HUES6 (cell line): ENCODE data around the gene TOR1A.

ENCODE experiments used
- H3K27ac ChIP-seq: 2 replicates; pipeline ENCODE4 v1.7.0; 2013; ENCODE audit warnings: low read depth, mild to moderate bottlenecking, low read length, inconsistent platforms
- H3K27me3 ChIP-seq: 2 replicates; pipeline ENCODE4 v1.6.1; 2013; ENCODE audit warnings: low read length; ENCODE audit not compliant: control insufficient read depth, insufficient read depth
- H3K36me3 ChIP-seq: 2 replicates; pipeline ENCODE4 v1.6.1; 2013; ENCODE audit warnings: low read length; ENCODE audit not compliant: control insufficient read depth, insufficient read depth
- H3K4me1 ChIP-seq: 2 replicates; pipeline ENCODE4 v1.6.1; 2013; ENCODE audit warnings: low read length; ENCODE audit not compliant: control insufficient read depth, insufficient read depth
- H3K4me3 ChIP-seq: 2 replicates; pipeline ENCODE4 v1.5.1; 2013; ENCODE audit warnings: low read depth, low read length
- H3K9ac ChIP-seq: one replicate; pipeline ENCODE4 v1.6.1; 2013; ENCODE audit warnings: mild to moderate bottlenecking, low read length
- H3K9me3 ChIP-seq: 2 replicates; pipeline ENCODE4 v1.6.1; 2013; ENCODE audit warnings: low read depth, low read length; ENCODE audit not compliant: control insufficient read depth, insufficient read depth

Gene TOR1A

DNA sequence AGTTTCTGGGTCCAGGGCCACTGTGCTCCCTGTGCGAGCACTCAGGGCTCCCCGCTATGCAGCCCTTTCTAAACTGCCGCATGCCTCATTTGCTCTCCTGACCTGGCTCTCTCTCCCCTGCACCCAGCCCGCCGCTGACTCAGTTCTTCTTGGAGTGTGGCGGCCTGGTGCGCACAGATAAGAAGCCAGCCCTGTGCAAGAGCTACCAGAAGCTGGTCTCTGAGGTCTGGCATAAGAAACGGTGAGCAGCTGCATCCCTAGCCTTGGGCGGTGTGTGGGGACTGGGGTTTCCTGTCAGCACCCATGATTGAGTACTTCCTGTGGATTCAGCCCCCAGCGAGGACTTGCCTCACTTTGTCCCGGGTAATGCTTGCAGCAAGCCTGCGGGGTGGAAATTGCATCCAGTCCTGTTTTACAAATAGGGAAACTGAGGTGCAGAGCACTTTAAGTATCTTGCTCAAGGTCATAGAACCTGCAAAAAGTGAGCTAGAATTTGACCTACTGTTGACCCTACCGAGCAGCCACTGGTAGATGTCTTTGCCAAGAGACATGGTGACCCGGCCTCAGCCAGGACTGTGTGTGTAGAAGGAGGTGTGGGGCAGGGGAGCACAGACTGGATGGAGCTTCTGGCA is 39.2 kb upstream of the TOR1A start:
- no peak overlapping the region for H3K27ac ChIP-seq
- H3K36me3 ChIP-seq, result peaks cover 35% of the 10 kb centered on the region
- no peaks in the 10 kb centered on the region for H3K9me3 ChIP-seq
- H3K4me1 ChIP-seq, result no peaks in the 10 kb centered on the region; the same call in 1 of the 2 replicates
- H3K9ac ChIP-seq, result no peak overlapping the region
- no peaks in the 10 kb centered on the region for H3K27me3 ChIP-seq
- no peak overlapping the region for H3K4me3 ChIP-seq

DNA sequence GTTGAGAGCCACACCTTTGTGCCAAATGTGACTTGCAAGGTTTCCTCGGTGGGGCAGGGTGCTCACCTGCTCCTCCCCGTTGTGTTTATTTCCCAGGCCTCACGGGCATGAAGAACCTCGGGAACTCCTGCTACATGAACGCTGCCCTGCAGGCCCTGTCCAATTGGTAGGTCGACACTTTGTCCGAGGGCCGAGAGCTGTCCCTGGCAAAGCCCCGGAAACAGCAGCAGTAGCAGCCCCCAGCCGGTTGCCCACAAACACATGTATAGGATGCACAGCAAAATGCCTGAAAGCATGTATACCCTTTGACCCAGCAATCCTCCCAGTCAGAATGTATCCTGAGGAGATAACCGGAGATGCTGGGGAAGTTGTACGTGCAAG is 37.5 kb upstream of the TOR1A start:
- Histone ChIP-seq H3K9ac (no peak overlapping the region), H3K36me3 (peaks cover 40% of the 10 kb centered on the region), H3K4me1 (no peaks in the 10 kb centered on the region; the same call in 1 of the 2 replicates)

DNA sequence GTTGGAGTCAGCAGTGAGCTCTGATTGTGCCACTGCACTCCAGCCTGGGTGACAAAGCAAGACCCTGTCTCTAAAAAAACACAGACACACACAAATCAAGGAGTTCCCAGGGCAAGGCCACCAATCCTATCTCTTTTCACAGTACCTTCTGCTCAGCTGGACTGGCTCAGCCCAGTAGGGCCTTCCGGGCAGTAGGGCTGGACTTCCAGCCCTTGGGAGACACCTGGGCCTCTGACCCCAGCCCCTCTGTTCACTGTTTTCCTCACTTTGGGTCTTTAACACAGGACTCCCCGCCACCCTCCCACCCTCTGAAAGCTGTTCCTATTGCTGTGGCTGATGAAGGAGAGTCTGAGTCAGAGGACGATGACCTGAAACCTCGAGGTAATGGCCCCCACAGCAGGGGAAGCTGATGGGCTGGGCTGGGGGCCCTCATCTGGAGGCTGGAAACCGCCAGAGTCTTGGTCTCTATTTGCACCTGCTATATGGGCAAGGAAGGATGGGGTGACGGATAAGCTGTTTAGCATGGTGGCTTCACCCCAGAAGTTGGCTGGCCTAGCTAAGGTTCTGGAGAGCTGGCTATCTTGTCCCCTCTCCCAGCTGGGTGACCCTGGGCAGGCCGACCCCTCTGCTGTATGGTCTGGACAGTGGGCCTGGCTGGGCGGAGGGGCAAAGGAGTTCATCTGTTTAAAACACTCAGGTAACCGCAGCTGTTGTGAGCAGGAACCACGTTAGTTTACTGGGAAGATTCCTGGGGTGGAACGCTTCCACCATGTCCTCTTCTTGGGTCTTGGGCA is 36.9 kb upstream of the TOR1A start:
- no peaks in the 10 kb centered on the region; the same call in 1 of the 2 replicates for H3K4me1 ChIP-seq
- peaks cover 37% of the 10 kb centered on the region for H3K36me3 ChIP-seq

More for the DNA sequence above, 37.5 kb upstream of the TOR1A start:
- no peak overlapping the region for H3K4me3 ChIP-seq
- no peaks in the 10 kb centered on the region for H3K9me3 ChIP-seq
- H3K27ac ChIP-seq, result no peak overlapping the region
- H3K27me3 ChIP-seq, result no peaks in the 10 kb centered on the region

DNA sequence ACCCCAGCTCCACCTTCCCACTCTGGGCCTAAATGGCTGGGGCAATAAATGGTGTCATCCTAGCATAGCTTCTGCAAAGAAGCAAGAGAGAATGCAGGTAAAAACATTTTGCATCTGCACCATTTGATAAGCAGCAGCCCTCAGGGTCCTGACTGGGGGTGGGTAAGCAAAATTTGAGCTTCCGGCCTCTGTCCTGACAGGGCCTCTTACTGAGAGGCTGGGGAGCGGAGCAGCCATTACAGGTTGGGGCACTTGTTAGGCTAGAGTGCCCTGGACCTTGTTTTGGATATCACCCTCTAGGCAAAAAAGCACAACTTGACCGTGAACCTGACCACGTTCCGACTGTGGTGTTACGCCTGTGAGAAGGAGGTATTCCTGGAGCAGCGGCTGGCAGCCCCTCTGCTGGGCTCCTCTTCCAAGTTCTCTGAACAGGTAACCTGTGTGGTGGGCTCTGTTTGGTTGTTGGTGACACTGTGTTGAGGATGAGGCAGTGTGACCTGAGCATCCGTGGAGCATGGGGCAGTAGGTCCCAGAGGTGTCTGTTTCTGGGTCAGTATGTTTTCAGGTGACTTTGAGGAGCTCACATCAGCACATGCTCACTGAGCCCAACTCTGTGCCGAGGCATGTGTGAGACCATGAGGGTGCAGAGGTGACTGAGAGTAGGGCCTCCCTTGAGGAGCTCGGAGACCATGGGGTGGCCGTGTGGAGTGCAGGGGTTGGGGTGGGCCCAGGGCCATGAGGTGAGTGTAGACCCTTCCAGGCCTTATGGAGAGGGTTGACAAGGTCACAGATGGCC is 34.4 kb upstream of the TOR1A start:
- Histone ChIP-seq H3K27ac (no peak overlapping the region), H3K9ac (no peak overlapping the region), H3K4me1 (no peaks in the 10 kb centered on the region; the same call in 1 of the 2 replicates), H3K36me3 (peaks cover 39% of the 10 kb centered on the region), H3K4me3 (no peak overlapping the region), H3K27me3 (no peaks in the 10 kb centered on the region), H3K9me3 (no peaks in the 10 kb centered on the region)

More for the DNA sequence above, 36.9 kb upstream of the TOR1A start:
- Histone ChIP-seq H3K9me3 (no peaks in the 10 kb centered on the region), H3K27ac (no peak overlapping the region), H3K4me3 (no peak overlapping the region), H3K27me3 (no peaks in the 10 kb centered on the region), H3K9ac (no peak overlapping the region)

DNA sequence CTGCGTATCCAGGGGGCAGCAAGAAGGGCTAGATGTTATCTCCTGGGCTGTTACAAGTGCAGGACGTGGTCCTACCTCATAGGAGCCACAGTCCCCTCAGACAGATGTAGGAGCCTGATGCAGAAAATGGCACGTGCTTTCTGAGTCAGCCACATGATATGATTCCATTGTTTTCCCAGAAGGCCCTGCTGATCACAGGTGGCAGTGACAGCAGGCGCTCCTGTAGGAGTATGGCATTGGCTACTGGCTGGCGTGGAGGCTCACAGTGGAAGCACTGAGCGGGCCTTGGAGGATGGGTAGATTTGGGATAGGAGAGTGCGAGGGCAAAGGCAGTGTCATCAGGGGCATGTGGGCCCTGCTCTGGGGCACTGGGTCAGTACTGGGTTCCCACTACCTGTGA is 33.3 kb upstream of the TOR1A start:
- Histone ChIP-seq H3K27ac (no peak overlapping the region), H3K9ac (no peak overlapping the region), H3K4me1 (no peaks in the 10 kb centered on the region), H3K36me3 (peaks cover 49% of the 10 kb centered on the region), H3K4me3 (no peak overlapping the region), H3K27me3 (no peaks in the 10 kb centered on the region), H3K9me3 (no peaks in the 10 kb centered on the region)

DNA sequence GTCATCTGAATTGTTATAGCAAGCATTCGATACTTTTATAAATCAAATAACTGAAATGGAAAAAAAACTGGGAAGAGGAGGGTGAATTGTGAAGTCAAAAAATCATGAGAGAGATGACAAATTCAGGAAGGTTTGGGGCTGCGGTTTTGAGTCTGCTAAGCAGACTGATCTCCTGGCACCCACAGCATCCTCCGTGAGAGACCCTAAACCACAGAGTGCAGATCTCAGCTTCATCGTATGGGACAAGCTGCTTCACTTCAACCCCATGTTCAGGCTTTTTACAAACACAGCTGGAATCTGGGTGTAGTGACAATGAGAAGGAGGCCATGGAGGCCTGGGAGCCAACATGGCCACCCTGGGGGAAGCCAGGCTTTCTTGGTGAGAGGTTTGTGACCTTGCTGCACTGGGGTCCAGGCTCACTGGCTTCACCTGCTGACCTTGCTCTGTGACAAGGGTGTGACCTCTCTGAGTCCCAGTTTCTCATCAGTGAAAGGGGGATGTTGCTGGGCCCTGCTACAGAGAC is 30.7 kb upstream of the TOR1A start:
- H3K4me1 ChIP-seq, result no peaks in the 10 kb centered on the region
- no peaks in the 10 kb centered on the region for H3K9me3 ChIP-seq
- H3K27me3 ChIP-seq, result no peaks in the 10 kb centered on the region
- no peak overlapping the region for H3K27ac ChIP-seq
- H3K36me3 ChIP-seq, result peaks cover 36% of the 10 kb centered on the region
- H3K4me3 ChIP-seq, result no peak overlapping the region
- H3K9ac ChIP-seq, result no peak overlapping the region

DNA sequence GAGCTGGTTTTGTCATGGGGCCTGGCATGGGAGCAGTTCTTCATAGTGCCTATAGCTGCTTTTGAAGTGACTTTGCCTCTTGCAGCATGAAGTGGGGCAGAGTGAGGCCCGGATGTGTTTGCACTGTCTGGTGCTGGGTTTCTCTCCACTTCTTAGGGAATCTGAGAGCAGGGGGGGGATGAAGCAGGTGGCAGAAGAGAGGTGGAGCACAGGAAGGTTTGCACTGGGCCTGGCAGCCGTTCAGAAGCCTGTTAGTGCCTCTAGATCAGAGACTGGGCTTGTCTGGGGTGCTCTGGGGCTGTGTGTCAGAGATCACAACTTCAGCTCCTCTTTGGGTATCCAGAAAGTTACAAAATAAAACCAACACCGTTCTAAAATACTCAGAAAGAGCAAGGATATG is 29.7 kb upstream of the TOR1A start:
- H3K4me3 ChIP-seq, result no peak overlapping the region
- H3K36me3 ChIP-seq, result peaks cover 32% of the 10 kb centered on the region
- H3K27me3 ChIP-seq, result no peaks in the 10 kb centered on the region
- H3K4me1 ChIP-seq, result no peaks in the 10 kb centered on the region
- H3K27ac ChIP-seq, result no peak overlapping the region
- H3K9me3 ChIP-seq, result no peaks in the 10 kb centered on the region
- H3K9ac ChIP-seq, result no peak overlapping the region

DNA sequence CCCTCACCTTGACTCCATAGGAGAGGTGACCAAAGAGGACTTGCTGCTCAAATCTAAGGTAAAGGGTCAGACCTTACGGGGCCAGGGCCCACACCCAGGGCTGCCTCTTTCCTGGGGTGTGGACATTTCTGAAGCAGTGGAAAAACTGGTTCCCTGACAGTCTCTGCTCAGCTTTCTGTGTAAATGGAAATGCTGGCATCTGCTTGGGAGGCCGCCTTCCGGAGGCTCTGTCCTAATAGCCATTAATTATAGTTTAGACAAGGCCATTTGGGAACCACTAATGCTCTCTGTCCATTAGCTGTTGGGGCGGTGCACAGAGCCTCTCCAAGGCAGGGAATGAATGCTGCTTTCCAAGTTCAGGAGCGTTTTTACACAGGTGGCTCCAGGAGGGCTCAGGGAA is 28.6 kb upstream of the TOR1A start:
- H3K9ac ChIP-seq, result no peak overlapping the region
- peaks cover 24% of the 10 kb centered on the region for H3K36me3 ChIP-seq
- H3K27me3 ChIP-seq, result no peaks in the 10 kb centered on the region
- no peaks in the 10 kb centered on the region for H3K4me1 ChIP-seq
- no peak overlapping the region for H3K27ac ChIP-seq
- no peak overlapping the region for H3K4me3 ChIP-seq
- H3K9me3 ChIP-seq, result no peaks in the 10 kb centered on the region

DNA sequence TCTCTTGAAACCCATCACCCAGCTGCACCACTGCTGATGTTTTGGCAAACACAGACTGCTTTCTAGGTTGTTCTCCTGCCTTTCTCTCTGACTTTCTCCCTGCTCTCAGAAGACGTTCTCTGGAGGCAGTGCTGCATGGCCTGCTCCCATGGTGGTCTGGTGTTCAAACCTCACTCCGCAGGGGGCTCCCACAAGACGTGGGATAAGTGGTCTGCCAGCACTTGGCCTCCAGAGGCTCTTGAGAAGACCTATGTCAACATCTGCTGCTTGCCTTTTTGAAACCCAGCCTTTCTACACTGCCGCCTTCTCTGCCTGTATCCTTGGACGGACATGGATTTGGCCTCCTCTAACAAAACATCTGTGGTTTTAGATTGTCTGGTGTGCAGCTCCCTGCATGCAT is 27.9 kb upstream of the TOR1A start:
- Histone ChIP-seq H3K36me3 (peaks cover 24% of the 10 kb centered on the region), H3K9ac (no peak overlapping the region)

DNA sequence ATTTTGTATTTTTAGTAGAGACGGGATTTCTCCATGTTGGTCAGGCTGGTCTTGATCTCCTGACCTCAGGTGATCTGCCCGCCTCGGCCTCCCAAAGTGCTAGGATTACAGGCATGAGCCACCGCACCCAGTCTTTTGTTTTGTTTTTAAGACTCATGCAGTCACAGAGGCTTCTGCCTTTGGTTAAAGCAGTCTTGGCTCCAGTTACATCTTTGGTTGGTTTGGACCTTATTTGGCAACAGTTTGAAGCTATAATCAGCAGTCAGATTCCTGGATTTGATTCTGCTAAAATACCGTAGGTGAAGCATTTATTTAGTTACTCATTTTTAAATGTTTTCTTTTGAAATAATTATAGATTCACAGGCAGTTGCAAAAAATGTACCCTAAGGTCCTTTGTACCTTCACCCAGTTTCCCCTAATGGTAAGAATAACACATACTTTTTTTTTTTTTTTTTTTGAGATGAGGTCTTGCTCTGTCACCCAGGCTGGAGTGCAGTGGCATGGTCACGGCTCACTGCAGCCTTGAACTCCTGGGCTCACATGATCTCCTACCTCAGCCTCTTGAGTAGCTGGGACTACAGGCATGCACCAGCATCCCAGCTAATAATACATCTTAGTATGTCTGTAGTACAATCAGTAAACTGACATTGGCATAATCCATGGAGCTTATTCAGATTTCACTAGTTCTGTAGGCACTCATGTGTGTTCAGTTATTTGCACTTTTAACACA is 27.1 kb upstream of the TOR1A start:
- H3K9me3 ChIP-seq, result no peaks in the 10 kb centered on the region
- no peak overlapping the region for H3K27ac ChIP-seq
- peaks cover 24% of the 10 kb centered on the region for H3K36me3 ChIP-seq
- no peaks in the 10 kb centered on the region for H3K4me1 ChIP-seq
- H3K9ac ChIP-seq, result no peak overlapping the region
- no peaks in the 10 kb centered on the region for H3K27me3 ChIP-seq
- no peak overlapping the region for H3K4me3 ChIP-seq

More for the DNA sequence above, 27.9 kb upstream of the TOR1A start:
- Histone ChIP-seq H3K9me3 (no peaks in the 10 kb centered on the region), H3K27me3 (no peaks in the 10 kb centered on the region), H3K4me3 (no peak overlapping the region), H3K4me1 (no peaks in the 10 kb centered on the region), H3K27ac (no peak overlapping the region)
